Measurements from ENCODE around the gene PDE4B. TPM values are rescaled to one million over a fixed set of nuclear protein-coding genes. Genes with fewer than 3 reads are reported as not detected.
"Not testable (repeated sequence)": the region's sequence is repeated elsewhere in the genome, so short reads cannot be mapped to it uniquely, and the experiment has no call there.

The PDE4B gene
- total RNA-seq, 1 donor from 2014 or later: 0.57 TPM

GRCh38 chr1:66413838-66414175 is 621.1 kb downstream of the PDE4B start:
- H3K27me3 Mint-ChIP-seq (ENCODE audit: low read depth): no peaks in the 10 kb centered on the region
- H3K4me3 Mint-ChIP-seq (ENCODE audit: unreplicated experiment): no peak overlapping the region
- H3K36me3 Mint-ChIP-seq (ENCODE audit: low read depth): peaks cover 8% of the 10 kb centered on the region
- DNase-seq (ENCODE audit: low spot score): no peak
- no peak for TF ChIP-seq CTCF (IDR thresholded peaks at IDR 0.05)
- H3K27ac Mint-ChIP-seq (ENCODE audit: unreplicated experiment): no peak overlapping the region
- peaks cover 38% of the 10 kb centered on the region for H3K9me3 Mint-ChIP-seq (ENCODE audit: low read depth)
- H3K4me1 Mint-ChIP-seq (ENCODE audit: low read depth): no peaks in the 10 kb centered on the region

GRCh38 chr1:66415281-66415680 is 622.6 kb downstream of the PDE4B start:
- peaks cover 4% of the 10 kb centered on the region for H3K36me3 Mint-ChIP-seq (ENCODE audit: low read depth)
- no peak for TF ChIP-seq CTCF (IDR thresholded peaks at IDR 0.05)
- no peak for DNase-seq (ENCODE audit: low spot score)
- H3K27me3 Mint-ChIP-seq (ENCODE audit: low read depth): no peaks in the 10 kb centered on the region
- H3K27ac Mint-ChIP-seq (ENCODE audit: unreplicated experiment): no peak overlapping the region
- no peak overlapping the region for H3K4me3 Mint-ChIP-seq (ENCODE audit: unreplicated experiment)
- H3K4me1 Mint-ChIP-seq (ENCODE audit: low read depth): no peaks in the 10 kb centered on the region
- H3K9me3 Mint-ChIP-seq (ENCODE audit: low read depth): peaks cover 25% of the 10 kb centered on the region

- TF ChIP-seq CTCF (IDR thresholded peaks at IDR 0.05): no peak
- Mint-ChIP-seq H3K9me3 (ENCODE audit: low read depth) (peaks cover 21% of the 10 kb centered on the region), H3K27ac (ENCODE audit: unreplicated experiment) (no peak overlapping the region), H3K4me3 (ENCODE audit: unreplicated experiment) (no peak overlapping the region), H3K27me3 (ENCODE audit: low read depth) (no peaks in the 10 kb centered on the region), H3K4me1 (ENCODE audit: low read depth) (no peaks in the 10 kb centered on the region), H3K36me3 (ENCODE audit: low read depth) (peaks cover 4% of the 10 kb centered on the region)
- no peak for DNase-seq (ENCODE audit: low spot score)
Measured at GRCh38 chr1:66415866-66416265, 623.2 kb downstream of the PDE4B start.

GRCh38 chr1:66416295-66416694 is 623.6 kb downstream of the PDE4B start:
- Mint-ChIP-seq H3K27me3 (ENCODE audit: low read depth) (no peaks in the 10 kb centered on the region), H3K9me3 (ENCODE audit: low read depth) (peaks cover 17% of the 10 kb centered on the region), H3K4me1 (ENCODE audit: low read depth) (no peaks in the 10 kb centered on the region), H3K4me3 (ENCODE audit: unreplicated experiment) (no peak overlapping the region), H3K36me3 (ENCODE audit: low read depth) (peaks cover 3% of the 10 kb centered on the region), H3K27ac (ENCODE audit: unreplicated experiment) (no peak overlapping the region)
- no peak for DNase-seq (ENCODE audit: low spot score)
- no peak for TF ChIP-seq CTCF (IDR thresholded peaks at IDR 0.05)

- Mint-ChIP-seq H3K27me3 (ENCODE audit: low read depth) (no peaks in the 10 kb centered on the region), H3K36me3 (ENCODE audit: low read depth) (peaks cover 3% of the 10 kb centered on the region), H3K27ac (ENCODE audit: unreplicated experiment) (peak overlapping the region; percentile 3), H3K9me3 (ENCODE audit: low read depth) (peaks cover 16% of the 10 kb centered on the region), H3K4me3 (ENCODE audit: unreplicated experiment) (no peak overlapping the region), H3K4me1 (ENCODE audit: low read depth) (no peaks in the 10 kb centered on the region)
- DNase-seq (ENCODE audit: low spot score): no peak
- TF ChIP-seq CTCF (IDR thresholded peaks at IDR 0.05): no peak
Measured at GRCh38 chr1:66418021-66418420, 625.3 kb downstream of the PDE4B start.

- peaks cover 16% of the 10 kb centered on the region for H3K9me3 Mint-ChIP-seq (ENCODE audit: low read depth)
- H3K27ac Mint-ChIP-seq (ENCODE audit: unreplicated experiment); H3K4me1 Mint-ChIP-seq (ENCODE audit: low read depth); H3K27me3 Mint-ChIP-seq (ENCODE audit: low read depth); H3K4me3 Mint-ChIP-seq (ENCODE audit: unreplicated experiment); DNase-seq (ENCODE audit: low spot score); H3K36me3 Mint-ChIP-seq (ENCODE audit: low read depth): not testable (repeated sequence)
Measured at GRCh38 chr1:66420171-66420570, 627.5 kb downstream of the PDE4B start.

GRCh38 chr1:66420906-66421305 is 628.2 kb downstream of the PDE4B start:
- not testable (repeated sequence) for H3K36me3 Mint-ChIP-seq (ENCODE audit: low read depth); H3K4me3 Mint-ChIP-seq (ENCODE audit: unreplicated experiment)
- peaks cover 16% of the 10 kb centered on the region for H3K9me3 Mint-ChIP-seq (ENCODE audit: low read depth)

More at GRCh38 chr1:66420906-66421305, 628.2 kb downstream of the PDE4B start:
- not testable (repeated sequence) for H3K4me1 Mint-ChIP-seq (ENCODE audit: low read depth); DNase-seq (ENCODE audit: low spot score); H3K27me3 Mint-ChIP-seq (ENCODE audit: low read depth); H3K27ac Mint-ChIP-seq (ENCODE audit: unreplicated experiment)
